ENCODE measurements around the gene RHOF.

DNA sequence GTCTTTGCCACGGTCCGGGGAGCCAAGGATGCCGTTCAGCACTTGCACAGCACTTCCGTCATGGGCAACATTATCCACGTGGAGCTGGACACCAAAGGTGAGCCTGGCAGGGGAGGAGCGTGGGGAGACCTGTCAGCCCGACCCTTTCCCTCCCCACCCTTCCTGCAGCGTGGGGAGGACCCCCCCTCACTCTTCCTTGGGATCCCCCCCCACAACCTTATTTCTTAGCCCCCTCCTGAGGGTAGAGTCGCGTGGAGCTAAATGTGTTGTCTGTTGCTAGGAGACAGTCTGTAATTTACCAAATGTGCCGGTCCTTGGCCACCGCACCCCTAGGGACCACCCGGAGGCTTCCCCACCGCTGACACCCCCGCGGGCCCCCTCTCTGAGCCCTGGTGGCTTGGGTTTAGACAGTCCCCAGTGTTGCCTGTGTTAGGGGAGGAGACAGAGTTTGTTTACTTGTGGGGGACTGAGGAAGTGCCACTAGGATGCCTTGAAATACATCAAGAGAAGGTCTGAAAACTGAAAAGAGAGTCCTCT lies 12.6 kb upstream of the RHOF start:
- TF ChIP-seq SP1 (IDR thresholded peaks at IDR 0.05): no peak
- TF ChIP-seq NFRKB (IDR thresholded peaks at IDR 0.05): no peak
- no peak for TF ChIP-seq FOXK2 (IDR thresholded peaks at IDR 0.05)
- TF ChIP-seq L3MBTL2 (conservative IDR thresholded peaks at IDR 0.05): no peak
